ENCODE measurements around the gene CALU. TPM values are rescaled to one million over a fixed set of nuclear protein-coding genes. Genes with fewer than 3 reads are reported as not detected.

Gene CALU
- total RNA-seq, 2 experiments from 2014 or later, result 53.0 to 53.9 TPM

DNA sequence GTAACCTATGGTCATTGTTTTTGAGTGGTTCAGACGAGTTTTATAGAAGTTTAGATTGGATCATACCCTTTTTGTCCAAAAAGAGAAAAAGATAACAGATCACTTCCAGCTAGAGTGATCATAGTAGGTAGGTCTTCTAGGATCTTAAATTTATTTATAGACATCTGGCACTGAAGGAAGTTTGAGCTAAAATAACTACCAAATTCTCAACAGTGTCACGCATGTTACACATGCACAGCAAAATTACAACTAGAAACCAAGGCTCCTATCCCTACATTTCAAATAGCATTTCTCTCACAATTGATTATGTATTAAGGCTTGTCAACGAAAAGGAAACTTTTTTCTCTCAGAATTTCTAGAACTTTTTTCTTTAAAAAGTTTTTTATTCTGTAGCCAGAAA lies 2.3 kb downstream of the CALU start:
- ChIA-PET CTCF (no interaction called here), POLR2A (no interaction called here)

- POLR2A ChIA-PET, result no interaction called here
- CTCF ChIA-PET, result no interaction called here
Observed at GRCh38 chr7:128742206-128742605, 3.0 kb downstream of the CALU start.

- ChIA-PET POLR2A (interaction anchor here (0.7 kb wide), 1 partner anchor 190 kb away, joined by 3 read pairs; no protein-coding TSS in a partner anchor), CTCF (no interaction called here)
Observed at GRCh38 chr7:128743112-128743772, 4.1 kb downstream of the CALU start.

DNA sequence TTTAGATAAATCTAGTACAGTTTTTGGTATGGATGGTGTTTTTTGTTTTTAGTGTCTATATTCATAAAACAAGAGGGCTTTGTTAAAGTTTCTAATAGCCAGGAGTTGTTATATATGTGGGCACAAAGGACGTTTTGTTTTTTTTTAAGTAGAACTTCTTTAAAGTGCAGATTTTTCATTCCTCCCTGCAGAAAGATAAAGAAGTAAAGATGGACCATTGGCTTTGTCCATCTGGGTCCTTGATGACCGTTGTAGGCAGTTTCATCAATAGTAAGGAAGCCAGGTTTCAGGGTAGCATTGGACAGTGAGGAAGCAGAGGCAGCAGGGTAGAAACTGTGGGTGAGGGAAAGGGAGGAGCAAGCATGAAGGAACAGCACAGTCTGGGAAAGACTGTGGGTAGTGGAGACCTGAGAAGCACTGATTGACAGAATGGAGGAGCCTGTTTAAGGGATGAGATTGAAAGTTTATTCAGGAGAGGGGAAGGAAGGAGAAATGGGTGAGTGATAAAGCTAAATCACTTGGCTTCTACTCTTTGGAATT lies 5.3 kb downstream of the CALU start:
- CTCF ChIA-PET, result no interaction called here

GRCh38 chr7:128745706-128746105 lies 6.5 kb downstream of the CALU start:
- ChIA-PET POLR2A (no interaction called here), CTCF (no interaction called here)

More for the DNA sequence above, 5.3 kb downstream of the CALU start:
- POLR2A ChIA-PET, result no interaction called here

GRCh38 chr7:128747327-128748079 lies 8.3 kb downstream of the CALU start:
- POLR2A ChIA-PET, result interaction anchor here (0.6 kb wide), 1 partner anchor 250 kb away, joined by 4 read pairs; no protein-coding TSS in a partner anchor
- CTCF ChIA-PET, result no interaction called here

DNA sequence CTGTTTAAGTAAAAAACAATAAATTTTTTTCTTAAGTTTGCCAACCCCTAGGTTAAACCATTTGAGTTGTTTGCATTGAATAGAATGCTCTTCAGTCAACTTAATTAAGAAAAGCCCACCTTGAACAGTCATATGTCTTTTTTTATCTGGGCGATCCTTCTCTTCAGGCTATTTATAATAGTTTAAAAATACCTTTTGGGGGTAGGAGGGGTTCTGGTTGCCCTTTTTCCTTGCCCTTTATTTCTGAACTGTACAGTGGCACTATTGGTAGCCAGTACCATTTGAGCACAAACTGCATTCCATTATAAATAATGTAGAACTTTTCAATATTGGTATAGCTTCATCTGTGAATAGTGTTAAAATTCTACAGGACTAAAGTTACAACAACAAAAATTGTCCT lies 13.1 kb downstream of the CALU start:
- ChIA-PET POLR2A (no interaction called here), CTCF (no interaction called here)

DNA sequence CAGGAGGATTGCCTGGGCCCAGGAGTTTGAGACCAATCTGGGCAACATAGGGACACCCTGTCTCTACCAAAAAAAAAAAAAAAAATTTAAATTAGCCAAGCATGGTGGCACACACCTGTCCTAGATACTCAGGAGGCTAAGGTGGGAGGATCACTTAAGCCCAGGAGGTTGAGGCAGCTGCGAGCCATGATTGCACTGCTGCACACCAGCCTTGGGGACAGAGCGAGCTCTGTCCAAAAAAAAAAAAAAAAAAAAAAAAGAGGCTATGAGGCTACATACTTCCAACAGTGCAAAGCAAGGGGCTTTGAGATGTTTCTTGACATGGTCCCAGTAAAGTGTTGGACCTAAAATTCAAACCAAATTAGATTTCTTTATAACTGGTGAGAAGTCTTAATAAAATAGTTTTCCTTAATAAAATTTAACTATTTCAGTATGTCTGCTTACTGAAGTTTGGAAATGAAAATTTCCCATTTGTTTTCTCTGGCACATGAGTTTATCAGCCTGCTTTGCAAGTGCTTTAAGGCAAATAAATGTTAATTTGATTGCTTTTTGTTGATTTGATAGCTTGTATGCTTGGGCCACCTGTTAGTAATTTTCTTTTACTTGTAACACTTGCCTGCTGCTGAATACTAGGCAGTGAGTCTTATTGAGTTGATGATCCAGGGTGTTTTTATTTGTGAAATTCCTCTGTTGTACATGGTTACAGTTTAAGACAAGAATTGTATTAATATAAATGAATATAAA lies 16.1 kb downstream of the CALU start:
- ChIA-PET POLR2A (interaction anchor here (0.5 to 1.2 kb wide), 3 partner anchors 16 to 620 kb away, joined by 3 to 6 read pairs (median 3); partner anchors contain the start of gene CALU), CTCF (interaction anchor here (1.4 to 1.7 kb wide), 2 partner anchors 15 to 128 kb away, joined by 3 to 4 read pairs; no protein-coding TSS in a partner anchor)

DNA sequence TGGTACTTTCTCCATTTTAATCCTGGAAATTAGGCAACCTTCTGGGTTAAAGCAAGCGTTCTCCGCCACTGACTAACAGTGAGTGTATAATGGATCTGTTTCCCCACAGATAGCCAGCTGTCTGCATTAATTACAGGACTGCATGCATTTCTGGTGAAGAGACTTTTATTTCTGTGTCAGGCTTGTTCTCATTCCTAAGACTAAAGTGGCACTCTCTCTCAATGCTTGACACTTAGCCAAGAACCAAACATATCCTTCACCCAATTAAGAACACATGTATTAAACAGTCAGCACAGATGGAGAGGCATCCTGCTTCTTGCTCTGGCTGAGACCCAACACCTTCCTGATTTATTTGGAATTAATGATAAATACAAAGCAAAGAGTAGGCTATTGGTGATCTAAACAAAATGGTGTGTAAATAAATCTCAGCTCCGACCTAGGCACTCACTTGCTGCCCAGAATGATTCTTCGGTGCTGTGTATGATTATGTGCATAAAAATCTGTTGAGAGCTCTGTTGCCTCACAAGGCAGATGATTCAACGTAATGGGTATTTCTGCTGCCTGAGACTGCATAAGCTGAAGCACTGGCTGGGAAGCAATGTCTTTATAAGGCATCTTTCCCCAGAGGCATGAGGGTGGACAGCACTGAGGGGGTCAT lies 16.8 kb downstream of the CALU start:
- POLR2A ChIA-PET, result no interaction called here

GRCh38 chr7:128757203-128757602 lies 18.0 kb downstream of the CALU start:
- ChIA-PET CTCF (interaction anchor here (1.0 kb wide), 1 partner anchor 275 kb away, joined by 3 read pairs; no protein-coding TSS in a partner anchor), POLR2A (no interaction called here)

More for the DNA sequence above, 16.8 kb downstream of the CALU start:
- CTCF ChIA-PET, result interaction anchor here (1.4 to 1.7 kb wide), 2 partner anchors 16 to 128 kb away, joined by 3 to 4 read pairs; no protein-coding TSS in a partner anchor

- POLR2A ChIA-PET, result no interaction called here
Observed at GRCh38 chr7:128758553-128758952, 19.4 kb downstream of the CALU start.

DNA sequence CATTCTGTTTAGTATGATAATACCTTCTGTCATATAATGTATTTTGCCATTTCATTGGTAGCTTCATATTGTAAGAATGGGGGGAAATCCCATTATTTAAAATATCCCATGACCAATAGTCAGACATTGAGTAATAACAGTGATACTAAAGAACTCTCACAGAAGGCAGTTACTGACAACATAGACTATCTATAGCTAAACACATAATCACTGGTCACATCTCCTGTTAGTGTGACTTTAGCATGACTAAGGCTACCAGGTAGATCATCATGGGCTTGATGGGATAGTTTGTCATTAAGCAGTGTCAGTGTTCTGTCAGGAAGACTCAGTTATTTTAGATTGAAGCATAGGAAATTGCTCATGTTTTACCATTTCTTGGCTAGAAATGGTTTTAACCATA lies 20.1 kb downstream of the CALU start:
- ChIA-PET POLR2A (no interaction called here), CTCF (no interaction called here)

More at GRCh38 chr7:128758553-128758952, 19.4 kb downstream of the CALU start:
- CTCF ChIA-PET, result no interaction called here

- POLR2A ChIA-PET, result no interaction called here
- CTCF ChIA-PET, result no interaction called here
Observed at GRCh38 chr7:128763541-128763940, 24.4 kb downstream of the CALU start.

GRCh38 chr7:128767475-128768110 lies 28.4 kb downstream of the CALU start:
- ChIA-PET CTCF (interaction anchor here (0.6 kb wide), 1 partner anchor 245 kb away, joined by 3 read pairs; no protein-coding TSS in a partner anchor), POLR2A (no interaction called here)

DNA sequence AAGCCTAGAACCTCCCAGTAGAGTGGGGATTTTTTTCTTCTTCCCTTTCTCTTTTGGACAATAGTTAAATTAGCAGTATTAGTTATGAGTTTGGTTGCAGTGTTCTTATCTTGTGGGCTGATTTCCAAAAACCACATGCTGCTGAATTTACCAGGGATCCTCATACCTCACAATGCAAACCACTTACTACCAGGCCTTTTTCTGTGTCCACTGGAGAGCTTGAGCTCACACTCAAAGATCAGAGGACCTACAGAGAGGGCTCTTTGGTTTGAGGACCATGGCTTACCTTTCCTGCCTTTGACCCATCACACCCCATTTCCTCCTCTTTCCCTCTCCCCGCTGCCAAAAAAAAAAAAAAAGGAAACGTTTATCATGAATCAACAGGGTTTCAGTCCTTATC lies 31.1 kb downstream of the CALU start:
- ChIA-PET POLR2A (interaction anchor here (0.6 kb wide), 1 partner anchor 39 kb away, joined by 3 read pairs; no protein-coding TSS in a partner anchor), CTCF (no interaction called here)

- CTCF ChIA-PET, result no interaction called here
Observed at GRCh38 chr7:128773604-128774003, 34.4 kb downstream of the CALU start.

GRCh38 chr7:128774029-128774689 lies 35.0 kb downstream of the CALU start:
- CTCF ChIA-PET, result interaction anchor here (0.6 kb wide), 1 partner anchor 116 kb away, joined by 4 read pairs; no protein-coding TSS in a partner anchor
- POLR2A ChIA-PET, result no interaction called here

More at GRCh38 chr7:128773604-128774003, 34.4 kb downstream of the CALU start:
- POLR2A ChIA-PET, result no interaction called here

- ChIA-PET POLR2A (no interaction called here), CTCF (no interaction called here)
Observed at GRCh38 chr7:128774921-128775320, 35.8 kb downstream of the CALU start.

Data from activated CD8-positive, alpha-beta memory T cell treated with anti-CD3 and anti-CD28 coated beads for 36 hours (primary cell).